Activated T-cell treated with anti-CD3 and anti-CD28 coated beads, Interleukin-2, amount 50 U/mL, for 4 hours (primary cell): ENCODE measurements around the gene TBX4. TPM values are rescaled to one million over a fixed set of nuclear protein-coding genes. Genes with fewer than 3 reads are reported as not detected.
"Not testable (repeated sequence)": the region's sequence is repeated elsewhere in the genome, so short reads cannot be mapped to it uniquely, and the experiment has no call there.

Source experiments
- ATAC-seq, 2 donors: fragments of 200-7000 bp; cut with Tn5 transposase; one replicate each; pipeline ENCODE4 v1.10.0; 2021
- DNase-seq: peaks from one replicate; pipeline ENCODE4 v3.0.0-alpha.2; 2020
- H3K27me3 Mint-ChIP-seq: one replicate; pipeline ENCODE4 v1.8.0; 2021; ENCODE audit warnings: low read depth, mixed read lengths
- H3K36me3 Mint-ChIP-seq: one replicate; pipeline ENCODE4 v1.8.0; 2022; ENCODE audit warnings: mixed read lengths; ENCODE audit not compliant: insufficient read depth
- H3K4me1 Mint-ChIP-seq: one replicate; pipeline ENCODE4 v1.8.0; 2021; ENCODE audit warnings: low read depth, mixed read lengths
- H3K4me3 Mint-ChIP-seq: one replicate; pipeline ENCODE4 v1.8.0; 2021; ENCODE audit warnings: mild to moderate bottlenecking, moderate library complexity, mixed read lengths
- H3K9me3 Mint-ChIP-seq: one replicate; pipeline ENCODE4 v1.8.0; 2021; ENCODE audit warnings: mixed read lengths
- total RNA-seq, 3 donors: library from RNA; stranded (reverse); gene quantifications; one replicate each; pipeline ENCODE4 v1.2.1, GENCODE V29; 2021

The TBX4 gene
- total RNA-seq, 3 donors from 2014 or later: not detected

DNA sequence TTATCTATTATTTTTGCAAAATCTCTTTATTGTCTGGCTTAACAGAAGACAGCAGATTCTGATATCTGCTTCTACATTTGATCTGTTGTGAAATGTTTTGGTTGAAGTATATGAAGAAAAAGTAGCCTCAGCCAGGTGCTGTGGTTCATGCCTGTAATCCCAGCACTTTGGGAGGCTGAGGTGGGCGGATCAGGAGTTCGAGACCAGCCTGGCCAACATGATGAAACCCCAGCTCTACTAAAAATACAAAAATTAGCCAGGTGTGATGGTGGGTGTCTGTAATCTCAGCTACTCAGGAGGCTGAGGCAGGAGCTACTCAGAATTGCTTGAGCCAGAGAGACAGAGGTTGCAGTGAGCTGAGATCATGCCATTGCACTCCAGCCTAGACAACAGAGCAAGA lies 75.2 kb downstream of the TBX4 start:
- not testable (repeated sequence) for ATAC-seq, H3K4me3 Mint-ChIP-seq, H3K4me1 Mint-ChIP-seq

DNA sequence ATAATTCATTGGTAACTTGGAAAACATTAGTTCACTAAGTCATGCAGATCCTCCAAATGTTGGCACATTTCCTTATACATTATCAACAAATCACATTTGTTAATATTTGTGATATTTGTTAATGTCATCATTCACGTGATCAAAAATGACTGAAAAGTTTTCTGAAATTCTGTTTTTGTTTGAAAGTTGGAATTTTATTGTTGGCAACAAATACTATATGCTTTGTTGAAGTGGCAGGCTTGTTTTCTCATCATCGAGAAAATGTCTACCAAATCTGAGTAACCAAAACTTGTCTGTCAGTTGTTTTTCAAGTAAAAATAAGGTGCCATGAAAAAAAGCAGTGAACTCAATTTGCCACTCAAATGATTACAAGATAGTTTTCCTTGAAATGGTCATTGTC lies 75.9 kb downstream of the TBX4 start:
- H3K4me1 Mint-ChIP-seq: no peaks in the 10 kb centered on the region
- H3K9me3 Mint-ChIP-seq: no peaks in the 10 kb centered on the region
- no peaks in the 10 kb centered on the region for H3K36me3 Mint-ChIP-seq
- peaks cover 21% of the 10 kb centered on the region for H3K27me3 Mint-ChIP-seq
- no peak for ATAC-seq
- no peak for DNase-seq
- no peak overlapping the region for H3K4me3 Mint-ChIP-seq

More for the DNA sequence above, 75.2 kb downstream of the TBX4 start:
- not testable (repeated sequence) for H3K36me3 Mint-ChIP-seq, DNase-seq, H3K9me3 Mint-ChIP-seq
- peaks cover 24% of the 10 kb centered on the region for H3K27me3 Mint-ChIP-seq

DNA sequence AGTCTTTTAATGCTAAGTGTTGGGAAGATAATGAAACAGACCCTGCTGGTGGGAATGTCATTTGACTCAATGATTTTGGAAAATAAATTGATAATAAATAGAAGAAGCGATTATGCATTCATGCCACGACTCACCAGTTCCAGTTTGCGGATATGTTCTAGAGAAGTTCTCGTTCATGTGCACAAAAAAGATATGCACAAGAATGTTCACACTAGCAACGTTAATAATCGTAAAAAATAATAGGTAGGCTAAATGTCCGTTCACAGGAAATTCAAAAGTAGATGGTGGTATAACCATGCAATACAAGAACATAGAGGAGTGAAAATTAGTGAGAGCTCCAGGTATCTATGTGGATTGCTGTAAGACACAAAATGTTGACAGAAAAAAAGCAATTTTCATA lies 79.0 kb downstream of the TBX4 start:
- Mint-ChIP-seq H3K4me3 (no peak overlapping the region), H3K4me1 (no peaks in the 10 kb centered on the region), H3K9me3 (no peaks in the 10 kb centered on the region), H3K36me3 (no peaks in the 10 kb centered on the region), H3K27me3 (peaks cover 8% of the 10 kb centered on the region)
- no peak for ATAC-seq
- DNase-seq: no peak

DNA sequence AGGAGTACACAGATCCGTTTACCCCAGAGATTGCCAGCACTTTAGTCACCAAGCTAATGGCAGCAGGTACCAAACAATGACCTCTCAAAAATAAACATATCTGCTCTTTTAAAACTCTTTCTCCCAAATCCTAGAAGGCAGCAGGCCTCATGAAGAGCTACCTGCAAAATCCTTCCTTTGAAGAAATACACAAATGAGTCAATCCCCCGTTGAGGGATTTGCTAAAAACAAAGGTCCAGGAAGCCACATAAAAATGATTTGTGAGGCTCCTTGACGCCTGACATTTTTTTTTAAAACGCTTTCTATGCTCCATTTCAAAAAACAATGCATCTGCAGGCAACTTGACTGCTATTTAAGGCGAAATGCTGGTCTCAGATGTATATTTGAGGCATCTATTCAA lies 80.6 kb downstream of the TBX4 start:
- ATAC-seq: no peak
- Mint-ChIP-seq H3K9me3 (no peaks in the 10 kb centered on the region), H3K27me3 (peaks cover 4% of the 10 kb centered on the region), H3K4me1 (no peaks in the 10 kb centered on the region), H3K4me3 (no peak overlapping the region), H3K36me3 (no peaks in the 10 kb centered on the region)
- no peak for DNase-seq

DNA sequence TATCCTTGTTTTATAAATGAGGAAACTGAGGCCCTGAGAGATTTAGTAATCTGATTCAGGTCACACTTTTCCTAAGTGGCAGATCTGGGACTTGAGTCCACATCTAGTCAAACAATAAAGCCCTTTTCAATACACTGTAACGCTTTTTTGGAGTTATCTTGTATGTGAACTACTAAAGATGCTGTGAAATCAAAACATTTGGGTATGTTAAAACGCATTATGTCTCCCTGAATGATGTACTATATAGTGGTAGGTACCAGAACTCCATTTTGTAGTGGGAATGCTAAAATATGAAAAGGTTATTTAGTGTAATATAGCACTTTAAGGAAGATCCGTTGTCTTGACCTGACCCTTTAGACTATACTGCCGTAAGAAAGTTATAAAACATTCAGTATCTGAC lies 81.6 kb downstream of the TBX4 start:
- ATAC-seq: no peak
- no peak overlapping the region for H3K4me3 Mint-ChIP-seq
- H3K27me3 Mint-ChIP-seq: peaks cover 4% of the 10 kb centered on the region
- DNase-seq: no peak
- H3K36me3 Mint-ChIP-seq: no peaks in the 10 kb centered on the region
- no peaks in the 10 kb centered on the region for H3K9me3 Mint-ChIP-seq
- no peaks in the 10 kb centered on the region for H3K4me1 Mint-ChIP-seq

DNA sequence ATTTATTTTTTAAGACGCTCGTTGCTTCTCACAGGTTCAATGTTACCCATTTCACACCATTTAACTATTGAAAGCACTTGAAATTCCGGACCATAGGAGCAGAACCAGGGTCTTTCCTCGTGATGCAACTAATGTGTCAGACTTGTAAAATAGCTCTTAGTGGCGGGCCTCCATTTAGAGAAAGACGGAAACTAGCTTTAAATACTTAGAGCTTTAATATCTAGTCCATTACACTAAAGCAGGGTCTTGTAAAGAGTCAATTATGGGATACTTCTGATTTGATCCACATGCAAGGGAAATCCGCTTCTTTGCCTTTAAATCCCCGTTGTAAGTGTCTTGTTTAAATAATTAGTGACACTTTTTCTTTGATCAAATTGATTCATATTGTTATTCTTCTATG lies 82.2 kb downstream of the TBX4 start:
- H3K36me3 Mint-ChIP-seq: no peaks in the 10 kb centered on the region
- no peak for DNase-seq
- no peak for ATAC-seq
- no peaks in the 10 kb centered on the region for H3K4me1 Mint-ChIP-seq
- H3K4me3 Mint-ChIP-seq: no peak overlapping the region
- peaks cover 4% of the 10 kb centered on the region for H3K27me3 Mint-ChIP-seq
- no peaks in the 10 kb centered on the region for H3K9me3 Mint-ChIP-seq

Other genes with a start within 250 kb of the TBX4 start
- gene TBX2, start 52.6 kb upstream of the TBX4 start, total RNA-seq: under 1 TPM; 0.05 to 0.16 (median 0.15) TPM
- not detected for gene NACA2, start 138.8 kb downstream of the TBX4 start, total RNA-seq